ENCODE results near the gene SCYGR1.
"Not testable (repeated sequence)": the region's sequence is repeated elsewhere in the genome, so short reads cannot be mapped to it uniquely, and the experiment has no call there.

SCYGR1 gene

GRCh38 chr2:227404585-227405271, 17.0 kb upstream of the SCYGR1 start:
- DNase-seq (ENCODE audit: low read depth in 2 of 3, low spot score in 1 of 3) = no peak

DNA sequence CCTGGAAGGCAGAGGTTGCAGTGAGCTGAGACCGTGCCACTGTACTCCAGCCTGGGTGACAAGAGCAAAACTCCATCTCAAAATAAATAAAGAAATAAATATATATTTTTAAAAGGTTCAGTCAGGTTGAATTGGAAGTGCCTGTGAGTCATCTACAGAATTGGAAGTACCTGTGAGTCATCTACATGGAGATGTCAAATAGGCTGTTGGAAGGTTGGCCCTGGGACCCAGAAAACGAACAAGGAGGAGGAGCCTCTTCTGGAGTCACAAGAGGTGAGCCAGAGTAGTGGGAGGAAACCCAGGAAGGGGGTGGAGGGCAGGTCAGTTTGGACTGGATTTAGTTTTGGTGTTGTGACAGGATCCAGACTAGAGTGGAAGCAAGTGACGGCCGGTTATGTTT, 15.2 kb upstream of the SCYGR1 start:
- DNase-seq (ENCODE audit: low read depth in 2 of 3, low spot score in 1 of 3) = peak in 1 of 3 donors; percentile 5

DNA sequence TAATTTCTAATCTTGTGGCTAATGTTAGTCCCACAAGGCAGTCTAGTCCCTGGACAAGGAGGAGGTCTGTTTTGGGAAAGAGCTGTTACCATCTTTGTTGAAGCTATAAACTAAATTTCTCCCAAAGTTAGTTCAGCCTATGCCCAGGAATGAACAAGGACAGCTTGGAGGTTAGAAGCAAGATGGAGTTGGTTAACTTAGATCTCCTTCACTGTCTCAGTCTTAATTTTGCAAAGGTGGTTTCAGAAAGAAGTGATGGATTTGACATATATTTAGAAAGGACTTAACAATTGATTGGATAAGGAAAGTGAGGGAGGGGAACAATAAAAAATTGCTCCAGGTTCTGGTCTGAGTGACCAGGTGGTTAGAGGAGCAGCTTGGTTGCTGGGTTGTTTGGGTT, 14.6 kb upstream of the SCYGR1 start:
- no peak for DNase-seq (ENCODE audit: low read depth in 2 of 3, low spot score in 1 of 3)

- DNase-seq (ENCODE audit: low read depth in 2 of 3, low spot score in 1 of 3) = no peak
These were observed 13.8 kb upstream of the SCYGR1 start for GRCh38 chr2:227401550-227401949.

DNA sequence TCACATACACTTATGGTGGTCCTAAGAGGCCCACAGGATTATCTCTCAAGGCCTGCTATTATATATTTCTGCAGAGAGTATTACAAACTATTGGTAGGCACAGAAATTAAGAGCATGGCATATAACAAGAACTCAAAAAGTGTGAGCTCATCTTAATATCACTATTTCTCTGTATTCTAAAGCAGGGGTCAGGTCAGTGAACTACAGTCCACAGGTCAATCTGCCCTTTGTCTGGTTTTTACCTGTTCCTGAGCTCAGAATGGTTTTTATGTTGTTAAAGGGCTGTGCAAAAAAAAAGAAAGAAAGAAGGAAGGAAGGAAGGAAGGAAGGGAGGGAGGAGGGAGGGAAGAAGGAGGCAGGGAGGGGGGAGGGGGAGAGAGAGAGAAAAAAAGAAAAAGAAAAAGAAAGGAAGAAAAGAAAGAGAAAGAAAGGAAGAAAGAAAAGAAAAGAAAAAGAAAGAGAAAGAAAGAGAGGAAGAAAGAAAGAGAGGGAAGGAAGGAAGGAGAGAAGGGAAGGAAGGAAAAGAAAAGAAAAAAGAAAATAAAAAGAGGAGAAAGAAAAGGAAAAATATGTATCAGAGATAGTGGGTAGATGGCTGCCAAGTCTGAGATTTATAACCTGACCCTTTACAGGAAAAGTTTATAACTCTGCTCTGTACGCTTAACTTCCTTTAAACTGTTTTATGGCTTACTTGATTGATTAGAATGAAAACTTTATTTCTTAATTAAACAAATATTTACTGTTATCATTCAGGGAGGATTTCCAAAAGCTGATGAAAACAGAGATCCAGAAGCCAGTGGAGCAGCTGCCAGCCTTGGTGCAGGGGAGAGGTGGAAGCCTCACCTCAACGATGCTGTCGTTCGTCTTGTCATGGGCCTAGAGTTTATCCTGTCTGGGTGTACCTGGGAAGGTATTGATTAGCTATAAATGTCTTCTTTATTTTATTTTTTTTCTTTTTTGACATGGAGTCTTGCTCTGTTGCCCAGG, 11.2 kb upstream of the SCYGR1 start:
- DNase-seq (ENCODE audit: low read depth in 2 of 3, low spot score in 1 of 3) = no peak

- DNase-seq (ENCODE audit: low read depth in 2 of 3, low spot score in 1 of 3) = no peak
These were observed 9.8 kb upstream of the SCYGR1 start for GRCh38 chr2:227397562-227397961.

GRCh38 chr2:227395556-227395955, 7.8 kb upstream of the SCYGR1 start:
- no peak for DNase-seq (ENCODE audit: low read depth in 2 of 3, low spot score in 1 of 3)

- DNase-seq (ENCODE audit: low read depth in 2 of 3, low spot score in 1 of 3) = no peak
These were observed 6.7 kb upstream of the SCYGR1 start for GRCh38 chr2:227394401-227394800.

GRCh38 chr2:227390468-227391256, 2.9 kb upstream of the SCYGR1 start:
- DNase-seq (ENCODE audit: low read depth in 2 of 3, low spot score in 1 of 3) = no peak

DNA sequence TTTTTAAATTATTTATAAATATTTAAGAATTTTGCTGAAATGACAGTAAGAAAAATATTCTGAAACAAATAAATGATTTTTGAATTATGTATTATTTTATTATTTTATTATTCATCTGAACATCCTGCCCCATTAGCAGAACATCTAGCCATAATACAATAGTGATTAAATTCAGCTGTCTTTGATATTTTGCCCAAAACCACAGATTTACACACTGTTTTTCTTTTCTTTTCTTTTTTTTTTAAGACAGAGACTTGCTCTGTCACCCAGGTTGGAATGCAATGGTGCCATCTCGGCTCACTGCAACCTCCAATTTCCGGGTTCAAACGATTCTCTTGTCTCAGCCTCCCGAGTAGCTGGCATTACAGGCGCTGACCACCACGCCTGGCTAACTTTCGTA, 1.9 kb upstream of the SCYGR1 start:
- no peak for DNase-seq (ENCODE audit: low read depth in 2 of 3, low spot score in 1 of 3)

- no peak for DNase-seq (ENCODE audit: low read depth in 2 of 3, low spot score in 1 of 3)
These were observed 1.5 kb upstream of the SCYGR1 start for GRCh38 chr2:227389231-227389630.

- DNase-seq (ENCODE audit: low read depth in 2 of 3, low spot score in 1 of 3) = no peak
These were observed 825 bp upstream of the SCYGR1 start for GRCh38 chr2:227388537-227389011.

- DNase-seq (ENCODE audit: low read depth in 2 of 3, low spot score in 1 of 3) = no peak
These were observed 1.1 kb downstream of the SCYGR1 start for GRCh38 chr2:227386630-227387029.

GRCh38 chr2:227383686-227384085, 4.1 kb downstream of the SCYGR1 start:
- no peak for DNase-seq (ENCODE audit: low read depth in 2 of 3, low spot score in 1 of 3)

- DNase-seq (ENCODE audit: low read depth in 2 of 3, low spot score in 1 of 3) = not testable (repeated sequence)
These were observed 5.4 kb downstream of the SCYGR1 start for GRCh38 chr2:227382241-227382835.

DNA sequence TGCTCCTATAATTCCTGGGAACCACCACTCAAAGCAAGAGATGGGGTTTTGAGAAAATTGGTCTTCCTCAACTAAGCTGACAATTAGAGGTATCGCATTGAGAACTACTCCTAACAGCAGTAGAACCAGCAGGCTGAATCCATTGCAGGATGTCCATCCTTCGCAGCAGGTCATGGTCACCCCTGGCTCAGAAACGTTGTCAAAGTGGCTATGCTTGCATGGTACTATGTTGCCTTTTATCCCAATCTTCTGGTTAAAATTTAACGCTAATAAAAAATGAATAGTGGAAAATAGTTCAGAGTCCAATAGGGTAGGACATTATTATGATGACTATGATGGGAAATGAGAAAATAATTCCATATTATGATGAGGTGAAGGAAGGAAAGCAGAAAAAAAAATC, 8.7 kb downstream of the SCYGR1 start, which contains the start of gene TM4SF20:
Gene TM4SF20, minus strand, starts transcription at position 212 of the 400 bp plus-strand sequence. Its CDS starts 38 bp downstream, at position 174.
- DNase-seq (ENCODE audit: low read depth in 2 of 3, low spot score in 1 of 3) = no peak

DNA sequence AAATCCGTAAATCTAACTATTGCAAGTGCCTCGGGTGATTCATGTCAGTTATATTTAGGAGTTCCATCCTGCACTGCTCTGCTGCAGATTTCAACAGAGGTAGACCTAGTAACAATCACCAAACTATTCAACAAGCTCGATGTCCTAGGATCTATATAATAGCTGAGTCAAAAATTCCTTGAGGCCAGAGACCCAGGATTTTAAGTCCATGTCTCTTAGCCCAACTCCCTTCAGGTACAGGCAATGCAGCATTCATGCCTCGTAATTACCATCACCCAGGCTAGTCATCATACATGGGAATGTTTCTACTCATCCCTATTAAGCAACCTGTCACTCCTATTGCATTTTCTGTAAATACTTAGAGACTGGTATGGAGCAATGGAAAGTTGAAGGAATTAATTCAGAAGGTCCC, 9.4 kb downstream of the SCYGR1 start:
- DNase-seq (ENCODE audit: low read depth in 2 of 3, low spot score in 1 of 3) = no peak

GRCh38 chr2:227377467-227378351, 10.0 kb downstream of the SCYGR1 start:
- DNase-seq (ENCODE audit: low read depth in 2 of 3, low spot score in 1 of 3) = no peak

DNA sequence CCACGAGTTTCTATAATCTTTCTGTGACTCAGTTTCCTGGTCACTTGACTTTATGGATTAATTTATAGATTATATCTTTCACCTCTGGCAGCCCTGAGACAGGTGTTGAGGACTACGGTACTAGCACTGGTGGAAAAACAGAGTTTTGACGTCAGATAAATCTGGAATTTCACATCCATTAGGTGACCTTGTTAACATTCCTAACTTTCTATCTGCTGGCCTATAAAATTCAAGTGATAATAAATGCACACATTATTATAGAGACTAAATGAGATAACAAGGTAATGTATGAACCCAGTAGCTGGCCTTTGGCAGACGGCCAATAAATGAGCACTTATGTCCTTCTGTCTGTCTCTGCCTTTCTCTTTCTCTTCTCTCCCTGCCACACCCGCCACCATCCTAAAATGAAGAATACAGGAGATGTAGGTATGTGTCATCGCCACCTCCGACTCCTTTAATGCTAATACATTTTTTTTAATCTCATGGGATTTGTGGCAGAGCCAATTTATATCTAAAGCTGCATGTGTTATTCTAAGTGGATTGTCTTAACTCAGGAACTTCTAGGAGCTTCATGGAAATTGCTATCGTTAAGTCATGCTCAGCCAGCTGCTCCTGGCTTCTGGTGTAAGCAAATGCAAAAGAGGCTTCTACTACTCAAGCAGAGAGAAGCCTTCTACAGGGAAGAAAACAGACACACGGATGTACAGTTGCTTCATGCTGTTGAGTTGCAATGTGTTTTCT, 10.9 kb downstream of the SCYGR1 start:
- DNase-seq (ENCODE audit: low read depth in 2 of 3, low spot score in 1 of 3) = no peak

Data from stimulated activated CD4-positive, alpha-beta T cell treated with anti-CD3 and anti-CD28 coated beads, Interleukin-12 subunit alpha, Interleukin-12 subunit beta, amount 100 ng/mL, for 48 hours (primary cell).